Fibroblast of lung (primary cell): ENCODE results near the gene COMMD3.

Experiments
- EZH2 ChIP-seq: IDR thresholded peaks from 2 replicates; pipeline ENCODE4 v1.5.1; 2012; ENCODE audit warnings: low read length, control low read depth, mild to moderate bottlenecking; ENCODE audit errors: missing control alignments
- TF ChIP-seq, protein P1 (sequence below), 2 donors: IDR thresholded peaks in 1 of 2; conservative IDR thresholded peaks in 1 of 2; 1 replicate in 1 of 2; 2 replicates in 1 of 2; pipeline ENCODE4 v1.5.1; 2011 to 2012; ENCODE audit warnings: low read length in 2 of 2, control low read depth in 1 of 2, inconsistent platforms in 1 of 2, low read depth in 1 of 2, mild to moderate bottlenecking in 1 of 2

- TF ChIP-seq, protein P1, sequence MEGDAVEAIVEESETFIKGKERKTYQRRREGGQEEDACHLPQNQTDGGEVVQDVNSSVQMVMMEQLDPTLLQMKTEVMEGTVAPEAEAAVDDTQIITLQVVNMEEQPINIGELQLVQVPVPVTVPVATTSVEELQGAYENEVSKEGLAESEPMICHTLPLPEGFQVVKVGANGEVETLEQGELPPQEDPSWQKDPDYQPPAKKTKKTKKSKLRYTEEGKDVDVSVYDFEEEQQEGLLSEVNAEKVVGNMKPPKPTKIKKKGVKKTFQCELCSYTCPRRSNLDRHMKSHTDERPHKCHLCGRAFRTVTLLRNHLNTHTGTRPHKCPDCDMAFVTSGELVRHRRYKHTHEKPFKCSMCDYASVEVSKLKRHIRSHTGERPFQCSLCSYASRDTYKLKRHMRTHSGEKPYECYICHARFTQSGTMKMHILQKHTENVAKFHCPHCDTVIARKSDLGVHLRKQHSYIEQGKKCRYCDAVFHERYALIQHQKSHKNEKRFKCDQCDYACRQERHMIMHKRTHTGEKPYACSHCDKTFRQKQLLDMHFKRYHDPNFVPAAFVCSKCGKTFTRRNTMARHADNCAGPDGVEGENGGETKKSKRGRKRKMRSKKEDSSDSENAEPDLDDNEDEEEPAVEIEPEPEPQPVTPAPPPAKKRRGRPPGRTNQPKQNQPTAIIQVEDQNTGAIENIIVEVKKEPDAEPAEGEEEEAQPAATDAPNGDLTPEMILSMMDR (conservative IDR thresholded peaks at IDR 0.05 in 1 of 2, IDR thresholded peaks at IDR 0.05 in 1 of 2; ENCODE audit: low read depth in 1 of 2, low read length in 2 of 2) = no peak
- no peak for TF ChIP-seq EZH2
Measured at GRCh38 chr10:22368981-22369380, 52.8 kb downstream of the COMMD3 start.
